GM19351 (cell line): ENCODE measurements around the gene POLH.
"Not testable (repeated sequence)": the region's sequence is repeated elsewhere in the genome, so short reads cannot be mapped to it uniquely, and the experiment has no call there.

Experiments
- ATAC-seq: cut with Tn5 transposase; IDR thresholded peaks from one replicate; pipeline ENCODE4 v1.9.1; 2021; ENCODE audit warnings: mild to moderate bottlenecking, moderate library complexity; ENCODE audit not compliant: unreplicated experiment

POLH gene

DNA sequence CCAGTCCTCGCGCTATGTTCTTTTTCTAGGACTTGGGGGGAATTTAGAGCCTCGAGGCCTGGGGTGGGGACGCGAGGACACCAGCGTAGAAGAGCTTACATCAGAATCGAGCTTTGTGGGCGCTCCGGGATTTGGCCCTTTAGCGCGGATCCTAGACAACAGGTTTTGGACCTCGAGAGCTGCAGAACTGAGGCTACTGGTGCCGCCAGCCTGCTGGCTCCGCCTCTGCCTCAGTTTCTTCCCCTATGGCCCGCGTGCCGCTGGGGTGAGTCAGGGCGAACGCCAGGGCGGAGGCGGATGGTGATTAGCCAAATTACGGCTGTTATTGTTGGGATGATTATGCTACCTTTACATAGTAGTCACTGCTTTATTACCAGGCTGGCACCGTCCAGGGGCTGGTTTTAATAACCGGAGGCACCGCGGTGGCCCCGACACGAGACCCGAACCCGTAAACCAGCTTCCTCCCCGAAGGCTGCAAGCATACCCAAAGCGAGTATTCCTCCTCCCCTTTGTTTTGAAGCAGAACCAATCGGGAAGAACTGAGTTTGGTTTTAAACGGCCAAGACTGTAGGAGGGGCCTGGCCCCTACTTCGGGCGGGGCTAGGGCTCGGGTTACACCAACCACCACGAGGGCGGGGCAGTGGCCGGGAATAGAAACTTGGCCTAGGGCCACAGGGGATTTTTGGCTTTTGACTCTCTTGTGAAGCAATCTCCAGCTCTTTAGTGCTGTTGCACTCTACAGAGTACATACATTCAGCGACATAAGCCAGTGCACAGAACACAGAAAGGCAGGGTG lies 53.7 kb downstream of the POLH start:
- peak; percentile 67 for ATAC-seq

- no peak for ATAC-seq
Measured at GRCh38 chr6:43630980-43631619, 55.1 kb downstream of the POLH start.

- ATAC-seq, result not testable (repeated sequence)
Measured at GRCh38 chr6:43633002-43633401, 57.0 kb downstream of the POLH start.

DNA sequence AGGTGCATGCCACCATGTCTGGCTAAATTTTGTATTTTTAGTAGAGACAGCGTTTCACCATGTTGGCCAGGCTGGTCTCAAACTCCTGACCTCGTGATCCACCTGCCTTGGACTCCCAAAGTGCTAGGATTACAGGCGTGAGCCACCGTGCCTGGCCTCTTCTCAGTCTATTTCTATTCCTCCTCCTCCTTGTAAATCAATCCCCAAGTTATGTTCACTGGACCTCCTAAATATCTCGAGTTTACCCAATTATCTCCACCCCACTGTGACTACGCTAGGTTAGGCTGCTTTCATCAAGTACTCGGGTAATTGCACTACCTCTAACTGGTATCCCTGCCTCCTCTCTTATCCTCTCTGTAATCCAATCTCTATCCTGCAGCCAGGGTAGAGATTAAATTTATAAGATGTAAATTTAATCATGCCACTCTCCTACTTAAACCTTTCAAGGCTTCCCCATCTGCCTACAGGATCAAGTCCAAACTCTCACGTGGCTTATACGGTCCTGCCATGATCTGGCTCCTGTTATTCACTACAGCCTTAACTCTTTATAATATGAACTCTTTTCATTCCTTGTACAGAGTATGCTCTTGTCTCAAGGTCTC lies 58.8 kb downstream of the POLH start:
- no peak for ATAC-seq

GRCh38 chr6:43635387-43636307 lies 59.7 kb downstream of the POLH start, which contains the start of gene MAD2L1BP:
MAD2L1BP (plus strand) TSS chr6:43635840; CDS start chr6:43635876, 36 bp downstream.
- ATAC-seq, result peak; percentile 84

- ATAC-seq, result no peak
Measured at GRCh38 chr6:43636308-43636659, 60.3 kb downstream of the POLH start.

GRCh38 chr6:43639984-43640800 lies 64.2 kb downstream of the POLH start:
- no peak for ATAC-seq

GRCh38 chr6:43644940-43645612 lies 69.1 kb downstream of the POLH start, which contains the start of gene RSPH9:
RSPH9 (plus strand) TSS chr6:43645036; CDS start chr6:43645099, 63 bp downstream.
- no peak for ATAC-seq

DNA sequence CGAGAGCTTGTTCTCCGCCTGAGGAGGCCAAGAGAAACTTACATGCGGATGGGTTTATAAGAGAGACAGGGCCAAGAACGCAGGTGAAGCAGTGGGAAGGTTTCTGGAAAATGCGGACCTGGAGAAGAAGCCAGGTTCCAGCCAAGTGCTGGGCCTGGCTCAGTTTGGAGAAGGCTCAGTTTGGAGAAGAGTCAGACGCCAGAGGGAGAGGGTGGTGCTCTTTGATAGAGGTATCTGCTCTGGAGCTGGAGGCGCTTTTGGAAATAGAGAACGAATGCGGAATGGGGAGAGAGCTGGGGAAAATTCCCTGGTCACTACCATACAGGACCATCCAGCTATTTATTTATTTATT lies 69.6 kb downstream of the POLH start:
- ATAC-seq, result no peak

- no peak for ATAC-seq
Measured at GRCh38 chr6:43647613-43648012, 71.6 kb downstream of the POLH start.

- no peak for ATAC-seq
Measured at GRCh38 chr6:43648248-43648647, 72.3 kb downstream of the POLH start.

GRCh38 chr6:43652822-43653221 lies 76.8 kb downstream of the POLH start:
- ATAC-seq, result not testable (repeated sequence)

DNA sequence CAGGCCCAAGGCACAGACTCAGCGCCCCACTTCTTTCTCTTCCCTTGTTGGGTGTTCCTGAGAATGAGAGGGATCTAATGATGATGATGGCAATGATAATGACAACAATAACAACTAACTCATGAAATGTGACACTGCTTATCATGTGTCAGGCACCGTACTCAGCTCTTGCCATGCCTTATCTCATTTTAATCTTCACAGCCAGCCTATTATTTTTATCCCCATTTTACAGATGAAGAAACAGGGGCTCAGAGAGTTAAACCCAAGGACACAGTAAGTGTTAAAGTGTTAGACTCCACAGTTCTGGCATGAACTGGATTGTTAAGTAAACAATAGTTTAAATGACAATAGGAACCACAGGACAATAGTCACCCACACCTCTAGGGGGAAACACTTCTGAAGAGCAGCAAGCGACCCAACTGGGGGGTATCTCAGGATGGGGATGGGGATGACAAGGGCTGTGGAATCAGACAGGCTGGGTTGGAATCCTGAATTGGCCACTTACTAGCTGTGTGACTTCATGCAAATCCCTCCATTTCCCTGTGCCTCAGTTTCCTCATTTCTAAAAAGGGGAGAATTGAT lies 81.3 kb downstream of the POLH start:
- no peak for ATAC-seq

DNA sequence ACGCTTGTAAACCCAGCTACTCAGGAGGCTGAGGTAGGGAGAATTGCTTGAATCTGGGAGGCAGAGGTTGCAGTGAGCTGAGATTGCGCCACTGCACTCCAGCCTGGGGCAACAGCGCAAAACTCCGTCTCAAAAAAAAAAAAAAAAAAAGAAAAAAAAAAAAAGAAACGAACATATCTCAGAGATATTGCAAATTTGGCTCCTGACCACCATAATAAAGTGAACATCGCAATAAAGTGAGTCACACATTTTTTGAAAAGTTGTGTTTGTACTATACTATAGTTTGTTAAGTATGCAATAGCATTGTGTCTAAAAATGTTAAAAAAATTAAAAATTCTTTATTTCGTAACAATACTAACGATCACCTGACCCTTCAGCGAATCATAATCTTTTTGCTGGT lies 82.2 kb downstream of the POLH start:
- ATAC-seq, result no peak

DNA sequence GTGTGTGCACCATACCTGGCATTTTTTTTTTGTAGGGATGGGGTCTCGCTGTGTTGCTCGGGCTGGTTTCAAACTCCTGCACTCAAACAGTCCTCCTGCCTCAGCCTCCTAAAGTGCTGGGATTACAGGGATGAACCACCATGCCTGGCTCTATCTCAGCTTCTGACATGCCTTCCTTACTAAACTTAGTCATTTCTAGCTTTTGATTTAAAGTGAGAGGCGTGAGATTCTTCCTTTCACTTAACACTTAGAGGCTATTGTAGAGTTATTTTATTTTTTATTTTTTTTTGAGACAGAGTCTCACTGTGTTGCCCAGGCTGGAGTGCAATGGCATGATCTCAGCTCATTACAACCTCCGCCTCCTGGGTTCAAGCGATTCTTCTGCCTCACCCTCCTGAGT lies 87.0 kb downstream of the POLH start:
- not testable (repeated sequence) for ATAC-seq
